K562 (cell line): ENCODE data around the gene ADORA2A. TPM values are rescaled to one million over a fixed set of nuclear protein-coding genes. Genes with fewer than 3 reads are reported as not detected.

Source experiments
- ATAC-seq: fragments of 200-7000 bp; cut with Tn5 transposase; 3 replicates; pipeline ENCODE4 v1.9.1; 2020; ENCODE audit warnings: moderate library complexity
- BruUV-seq: library from RNA; stranded (reverse); fragments of 400-500 nt; replicated peaks from 2 replicates; lab custom pipeline; 2021; lab: Mats Ljungman, UMichigan
- CTCF ChIA-PET: fragments of 300-600 bp; formaldehyde crosslinking; extraction: SDS; loops from one replicate; lab custom pipeline; 2021; ENCODE audit warnings: low intra/inter-chr PET ratio; lab: Yijun Ruan, JAX
- POLR2A ChIA-PET: fragments of 300-600, 350-650 bp; sonication (Branson Sonifier 250); formaldehyde crosslinking; extraction: SDS; loops from one replicate; lab custom pipeline; 2021; ENCODE audit warnings: antibody characterized with exemption, inconsistent platforms; lab: Yijun Ruan, JAX
- DNase-seq, 4 experiments: peaks; one replicate each; pipeline versions ENCODE4 v3.0.0 to v3.0.0-alpha.2; 2011 to 2018; ENCODE audit warnings: low spot score in 3 of 4, mixed read lengths in 3 of 4; ENCODE audit errors: extremely low read depth in 1 of 4
- FAIRE-seq: peaks from 2 replicates; lab custom pipeline; 2011; peaks lifted over from hg19 to GRCh38; lab: Jason Lieb, UNC
- H2AFZ ChIP-seq: 2 replicates; pipeline ENCODE4 v1.6.0; 2011; ENCODE audit warnings: low read depth, low read length, control low read depth, inconsistent platforms
- H3K27ac ChIP-seq: fragments of 200-600 bp; 3 replicates; pipeline ENCODE4 v1.8.0; 2011; ENCODE audit warnings: low read depth, mild to moderate bottlenecking, control low read depth, inconsistent platforms, low read length, moderate library complexity, mixed read lengths; ENCODE audit errors: extremely low read depth
- H3K27me3 ChIP-seq, 2 experiments: fragments of 300-600 bp in 1 of 2; 2 replicates in 1 of 2; 3 replicates in 1 of 2; pipeline versions ENCODE4 v1.6.0 to v1.8.0; 2011; ENCODE audit warnings: inconsistent platforms in 2 of 2, low read length in 2 of 2, mild to moderate bottlenecking in 1 of 2, mixed read lengths in 1 of 2, moderate library complexity in 1 of 2; ENCODE audit not compliant: control insufficient read depth in 2 of 2, insufficient read depth in 2 of 2
- H3K36me3 ChIP-seq: fragments of 300-600 bp; 3 replicates; pipeline ENCODE4 v1.8.0; 2011; ENCODE audit warnings: mild to moderate bottlenecking, low read length, inconsistent platforms; ENCODE audit not compliant: control insufficient read depth, insufficient read depth
- H3K4me1 ChIP-seq, 2 experiments: fragments of 200-600 bp in 1 of 2; replicated peaks in 1 of 2; 2 replicates in 1 of 2; 3 replicates in 1 of 2; pipeline versions ENCODE4 v1.5.1 to v1.8.0; 2011; ENCODE audit warnings: inconsistent platforms in 2 of 2, low read length in 2 of 2, mild to moderate bottlenecking in 1 of 2, mixed read lengths in 1 of 2, moderate library complexity in 1 of 2; ENCODE audit not compliant: control insufficient read depth in 2 of 2, insufficient read depth in 2 of 2
- H3K4me2 ChIP-seq: 2 replicates; pipeline ENCODE4 v1.6.1; 2011; ENCODE audit warnings: low read length, control low read depth, inconsistent platforms, mixed read lengths; ENCODE audit not compliant: insufficient read depth
- H3K4me3 ChIP-seq: fragments of 200-600 bp; sonication (generic), shearing (Covaris generic); 2 replicates; pipeline ENCODE4 v1.5.1; 2016; ENCODE audit warnings: control low read depth, inconsistent platforms
- H3K79me2 ChIP-seq: fragments of 200-600 bp; 3 replicates; pipeline ENCODE4 v1.8.0; 2011; ENCODE audit warnings: low read length, inconsistent platforms; ENCODE audit not compliant: control insufficient read depth, insufficient read depth
- H3K9ac ChIP-seq, 2 experiments: 2 replicates each; pipeline versions ENCODE4 v1.6.0 to v1.6.1; 2011; ENCODE audit warnings: low read depth in 2 of 2, low read length in 2 of 2, control low read depth in 1 of 2, inconsistent platforms in 1 of 2, mild to moderate bottlenecking in 1 of 2, mixed read lengths in 1 of 2; ENCODE audit not compliant: insufficient read depth in 1 of 2
- H3K9me1 ChIP-seq: one replicate; pipeline ENCODE4 v1.6.0; 2011; ENCODE audit warnings: inconsistent platforms, mild to moderate bottlenecking, low read length, moderate library complexity; ENCODE audit not compliant: control insufficient read depth, insufficient read depth
- H3K9me3 ChIP-seq: replicated peaks from 2 replicates; pipeline ENCODE4 v1.5.1; 2011; ENCODE audit warnings: low read depth, low read length, inconsistent platforms; ENCODE audit not compliant: control insufficient read depth, insufficient read depth
- H4K20me1 ChIP-seq: replicated peaks from 2 replicates; pipeline ENCODE4 v1.6.1; 2011; ENCODE audit warnings: low read length, inconsistent platforms, mixed read lengths; ENCODE audit not compliant: control insufficient read depth, insufficient read depth
- CBFA2T2 ChIP-seq: fragments of 450-650 bp; conservative IDR thresholded peaks from 2 replicates; pipeline ENCODE4 v1.6.1; 2017; ENCODE audit warnings: mild to moderate bottlenecking
- FOSL1 ChIP-seq: fragments of 200-800 bp; sonication (Bioruptor generic); conservative IDR thresholded peaks from 2 replicates; pipeline ENCODE4 v1.6.1; 2016; ENCODE audit warnings: missing genetic modification characterization, missing compliant biosample characterization
- SP1 ChIP-seq: sonication (generic); formaldehyde crosslinking; IDR thresholded peaks from 2 replicates; pipeline ENCODE4 v1.8.1; 2022; ENCODE audit warnings: mild to moderate bottlenecking, missing genetic modification reagents
- SPI1 ChIP-seq: IDR thresholded peaks from 2 replicates; pipeline ENCODE4 v1.6.1; 2011; ENCODE audit warnings: low read depth, low read length, control low read depth, borderline replicate concordance
- ZNF740 ChIP-seq, 3 experiments: fragments of 200-800 bp in 1 of 3; sonication (Bioruptor generic) in 1 of 3; sonication (generic) in 1 of 3; formaldehyde crosslinking in 1 of 3; IDR thresholded peaks; 2 replicates each; pipeline versions ENCODE4 v1.6.1 to v1.8.0; 2016 to 2022; ENCODE audit warnings: mild to moderate bottlenecking in 2 of 3, missing compliant biosample characterization in 2 of 3, missing genetic modification characterization in 2 of 3, missing genetic modification reagents in 1 of 3
- WGBS: fragments of 100-300 bp; shearing (Covaris generic); methylation state at CpG from one replicate; pipeline ENCODE4 v1.1.6; 2016; ENCODE audit warnings: low coverage, mixed read lengths; ENCODE audit not compliant: insufficient coverage; ENCODE audit errors: missing lambda C conversion rate; 5-methylcytosine and 5-hydroxymethylcytosine counted together
- in situ Hi-C: fragments of 300-500 bp; cut with MboI; formaldehyde crosslinking; loops from 4 replicates; pipeline ENCODE4 v1.15.0; 2018; ENCODE audit warnings: inconsistent platforms, mixed read lengths
- intact Hi-C: fragments of 100-400 bp; cut with micrococcal nuclease; formaldehyde crosslinking; loops from 2 replicates; pipeline ENCODE4 v1.14.2; 2022
- polyA plus RNA-seq, 8 experiments: library from polyadenylated mRNA; depleted of rRNA in 4 of 8; stranded (reverse) in 5 of 8; unstranded in 3 of 8; fragments of >200 nt; fragmentation: Nextera tagmentation in 2 of 8; fragmentation: Illumina TruSeq in 1 of 8; extraction: Ambion mirVana in 2 of 8; extraction: Trizol in 1 of 8; gene quantifications; 2 replicates each; pipeline versions ENCODE4 v1.2.1 to v1.2.3, GENCODE V29; 2011 to 2014; ENCODE audit warnings: inconsistent platforms in 1 of 8, missing spikeins in 1 of 8
- total RNA-seq, 7 experiments: library from RNA; depleted of rRNA in 6 of 7; stranded (reverse); fragments of >200 nt in 6 of 7; fragmentation: Illumina TruSeq in 2 of 7; extraction: Trizol in 2 of 7; gene quantifications; 2 replicates each; pipeline versions ENCODE4 v1.2.1 to v1.2.3, GENCODE V29; 2011 to 2021; ENCODE audit warnings: low replicate concordance in 1 of 7

The ADORA2A gene
- total and polyA plus RNA-seq, 9 of the 15 experiments (the other 6 are each of a cell fraction or from before 2014, with no cell fraction given): 0.15 to 2.1 (median 0.66) TPM; not detected in 2

- Histone ChIP-seq H4K20me1 (no peaks in the 10 kb centered on the region), H3K27me3 (no peaks in the 10 kb centered on the region)
- FAIRE-seq: no peak
- TF ChIP-seq SPI1 (0 out of 2 replicates have a peak, but pooled peaks have one; percentile 28), SP1 (no peak), ZNF740 (CRISPR knock-in tag; IDR thresholded peaks at IDR 0.05) (no peak), ZNF740 (tag; IDR thresholded peaks at IDR 0.05) (no peak)
- TF ChIP-seq, all 486 proteins: peak for 1
- in situ Hi-C loops (no loop called here), intact Hi-C loops (no loop called here)
- no peaks in the 10 kb centered on the region for H3K9me1 ChIP-seq
- no peaks in the 10 kb centered on the region for H3K4me1 ChIP-seq
- no peak overlapping the region for H3K9ac ChIP-seq
- H3K79me2 ChIP-seq: no peaks in the 10 kb centered on the region
- ChIA-PET POLR2A (no interaction called here), CTCF (no interaction called here)
- no peaks in the 10 kb centered on the region for H3K9me3 ChIP-seq
- no peak overlapping the region for H3K4me3 ChIP-seq
- H2AFZ ChIP-seq: no peak overlapping the region
- H3K27ac ChIP-seq: no peak overlapping the region
- BruUV-seq: no TSS peak
- H3K36me3 ChIP-seq: no peaks in the 10 kb centered on the region
- H3K4me2 ChIP-seq: no peak overlapping the region
- ATAC-seq: no peak
- no peak for DNase-seq
Measured at GRCh38 chr22:24473284-24473683, 45.9 kb downstream of the ADORA2A start.

GRCh38 chr22:24474221-24474620 lies 46.8 kb downstream of the ADORA2A start:
- Histone ChIP-seq H3K36me3 (no peaks in the 10 kb centered on the region), H3K4me2 (no peak overlapping the region), H4K20me1 (no peaks in the 10 kb centered on the region), H3K9ac (no peak overlapping the region), H3K4me1 (no peaks in the 10 kb centered on the region), H3K9me1 (no peaks in the 10 kb centered on the region), H2AFZ (no peak overlapping the region), H3K79me2 (no peaks in the 10 kb centered on the region), H3K27ac (no peak overlapping the region), H3K9me3 (no peaks in the 10 kb centered on the region), H3K27me3 (no peaks in the 10 kb centered on the region), H3K4me3 (no peak overlapping the region)
- DNase-seq: no peak
- ATAC-seq: no peak
- CTCF ChIA-PET: no interaction called here
- no TSS peak for BruUV-seq
- peak; percentile 35; the same call in 1 of the 2 replicates for TF ChIP-seq FOSL1 (tag)
- no peak for TF ChIP-seq CBFA2T2
- intact Hi-C loops: no loop called here
- in situ Hi-C loops: no loop called here
- WGBS: 16% methylated on average over 3 of the region's 3 CpGs
- POLR2A ChIA-PET: interaction anchor here (0.7 to 1.2 kb wide), 2 partner anchors 10 to 19 kb away, joined by 3 read pairs; no protein-coding TSS in a partner anchor
- FAIRE-seq: no peak
